HEK293 (cell line): ENCODE measurements around the gene SCO1.
"Not testable (repeated sequence)": the region's sequence is repeated elsewhere in the genome, so short reads cannot be mapped to it uniquely, and the experiment has no call there.

Experiments used
- CTCF ChIA-PET: fragments of 350-600 bp; formaldehyde crosslinking; extraction: SDS; loops from one replicate; lab custom pipeline; 2021; ENCODE audit warnings: antibody characterized with exemption; lab: Yijun Ruan, JAX
- POLR2A ChIA-PET: fragments of 300-600 bp; formaldehyde crosslinking; extraction: SDS; loops from one replicate; lab custom pipeline; 2020; ENCODE audit warnings: antibody characterized with exemption, inconsistent platforms; lab: Yijun Ruan, JAX
- H3K27ac ChIP-seq: fragments of 200-500 bp; sonication (Bioruptor generic); 2 replicates; pipeline ENCODE4 v1.5.1; 2014; ENCODE audit warnings: low read depth, low read length, control low read depth, inconsistent platforms; ENCODE audit errors: extremely low read depth
- H3K36me3 ChIP-seq, 2 experiments: fragments of 200-500 bp in 1 of 2; sonication (Bioruptor generic) in 1 of 2; 1 replicate in 1 of 2; 2 replicates in 1 of 2; pipeline ENCODE4 v1.5.1; 2014 to 2017; ENCODE audit warnings: inconsistent platforms in 2 of 2, low read length in 2 of 2; ENCODE audit not compliant: control insufficient read depth in 2 of 2, insufficient read depth in 1 of 2
- H3K4me1 ChIP-seq: fragments of 200-500 bp; sonication (Bioruptor generic); 2 replicates; pipeline ENCODE4 v1.5.1; 2014; ENCODE audit warnings: mild to moderate bottlenecking, low read length, inconsistent platforms; ENCODE audit not compliant: control insufficient read depth, insufficient read depth
- H3K4me3 ChIP-seq: 2 replicates; pipeline ENCODE4 v1.5.1; 2011; ENCODE audit warnings: low read depth, mild to moderate bottlenecking, control low read depth, low read length, moderate library complexity
- H3K9me3 ChIP-seq: fragments of 200-500 bp; sonication (Bioruptor generic); 2 replicates; pipeline ENCODE4 v1.5.1; 2014; ENCODE audit warnings: low read depth, low read length, inconsistent platforms; ENCODE audit not compliant: control insufficient read depth, insufficient read depth
- HOXD13 ChIP-seq: sonication (generic); formaldehyde crosslinking; IDR thresholded peaks from 2 replicates; pipeline ENCODE4 v1.8.0; 2022; ENCODE audit warnings: missing genetic modification reagents, borderline replicate concordance
- KLF1 ChIP-seq: fragments of 450-650 bp; formaldehyde crosslinking; IDR thresholded peaks from 2 replicates; pipeline ENCODE4 v1.5.1; 2016; ENCODE audit warnings: missing biosample characterization, missing genetic modification characterization
- OSR2 ChIP-seq: fragments of 450-650 bp; formaldehyde crosslinking; IDR thresholded peaks from 2 replicates; pipeline ENCODE4 v1.5.1; 2016; ENCODE audit warnings: missing biosample characterization, missing genetic modification characterization
- ZBTB21 ChIP-seq: fragments of 450-650 bp; formaldehyde crosslinking; IDR thresholded peaks from 2 replicates; pipeline ENCODE4 v1.5.1; 2017; ENCODE audit warnings: missing biosample characterization, missing genetic modification characterization
- ZBTB8A ChIP-seq: fragments of 450-650 bp; formaldehyde crosslinking; IDR thresholded peaks from 2 replicates; pipeline ENCODE4 v1.5.1; 2016; ENCODE audit warnings: missing biosample characterization, missing genetic modification characterization
- ZFP69B ChIP-seq: fragments of 450-650 bp; formaldehyde crosslinking; IDR thresholded peaks from 2 replicates; pipeline ENCODE4 v1.5.1; 2016; ENCODE audit warnings: missing biosample characterization, missing genetic modification characterization
- ZNF112 ChIP-seq: fragments of 450-650 bp; formaldehyde crosslinking; IDR thresholded peaks from 2 replicates; pipeline ENCODE4 v1.5.0; 2017; ENCODE audit warnings: missing biosample characterization, missing genetic modification characterization
- ZNF133 ChIP-seq: fragments of 450-650 bp; formaldehyde crosslinking; IDR thresholded peaks from 2 replicates; pipeline ENCODE4 v1.5.1; 2016; ENCODE audit warnings: missing biosample characterization, missing genetic modification characterization
- ZNF157 ChIP-seq: fragments of 450-650 bp; formaldehyde crosslinking; IDR thresholded peaks from 2 replicates; pipeline ENCODE4 v1.5.1; 2016; ENCODE audit warnings: missing biosample characterization, missing genetic modification characterization
- ZNF426 ChIP-seq: fragments of 450-650 bp; formaldehyde crosslinking; IDR thresholded peaks from 2 replicates; pipeline ENCODE4 v1.5.1; 2017; ENCODE audit warnings: missing biosample characterization, missing genetic modification characterization, mild to moderate bottlenecking, inconsistent platforms, moderate library complexity
- ZNF544 ChIP-seq: fragments of 450-650 bp; formaldehyde crosslinking; IDR thresholded peaks from 2 replicates; pipeline ENCODE4 v1.5.0; 2017; ENCODE audit warnings: missing biosample characterization, missing genetic modification characterization
- ZNF610 ChIP-seq: fragments of 450-650 bp; formaldehyde crosslinking; IDR thresholded peaks from 2 replicates; pipeline ENCODE4 v1.5.1; 2016; ENCODE audit warnings: missing biosample characterization, missing genetic modification characterization, borderline replicate concordance
- ZNF654 ChIP-seq: fragments of 450-650 bp; formaldehyde crosslinking; IDR thresholded peaks from 2 replicates; pipeline ENCODE4 v1.5.1; 2016; ENCODE audit warnings: low read depth, missing biosample characterization, missing genetic modification characterization
- ZNF660 ChIP-seq: fragments of 450-650 bp; IDR thresholded peaks from 2 replicates; pipeline ENCODE4 v1.5.1; 2018; ENCODE audit warnings: missing biosample characterization, mild to moderate bottlenecking, missing genetic modification characterization
- ZNF76 ChIP-seq: fragments of 450-650 bp; formaldehyde crosslinking; IDR thresholded peaks from 2 replicates; pipeline ENCODE4; 2016; ENCODE audit warnings: low read depth, missing biosample characterization, missing genetic modification characterization, borderline replicate concordance
- ZNF768 ChIP-seq: fragments of 450-650 bp; formaldehyde crosslinking; IDR thresholded peaks from 2 replicates; pipeline ENCODE4 v1.5.1; 2018; ENCODE audit warnings: missing biosample characterization, mild to moderate bottlenecking, missing genetic modification characterization
- ZNF830 ChIP-seq: fragments of 450-650 bp; IDR thresholded peaks from 2 replicates; pipeline ENCODE4 v1.5.0; 2018; ENCODE audit warnings: missing biosample characterization, missing genetic modification characterization, low read depth, mild to moderate bottlenecking, moderate library complexity
- TF ChIP-seq, protein P1 (sequence below): fragments of 450-650 bp; formaldehyde crosslinking; IDR thresholded peaks from 2 replicates; pipeline ENCODE4 v1.5.1; 2016; ENCODE audit warnings: missing biosample characterization, missing genetic modification characterization
- TF ChIP-seq, protein P2 (sequence below): fragments of 450-650 bp; formaldehyde crosslinking; IDR thresholded peaks from 2 replicates; pipeline ENCODE4 v1.5.1; 2016; ENCODE audit warnings: missing biosample characterization, missing genetic modification characterization
- TF ChIP-seq, protein P3 (sequence below): fragments of 450-650 bp; formaldehyde crosslinking; IDR thresholded peaks from 2 replicates; pipeline ENCODE4 v1.5.1; 2016; ENCODE audit warnings: missing biosample characterization, missing genetic modification characterization

Gene SCO1

GRCh38 chr17:10698096-10698818 lies 924 bp upstream of the SCO1 start:
- Histone ChIP-seq H3K36me3 (peaks cover 23 to 25% of the 10 kb centered on the region in 2 experiments), H3K4me3 (peak overlapping the region; percentile 78), H3K9me3 (no peaks in the 10 kb centered on the region), H3K4me1 (peaks cover 6% of the 10 kb centered on the region), H3K27ac (peak overlapping the region; percentile 81)
- no peak for TF ChIP-seq ZNF112 (tag by site-specific recombination)
- no peak for TF ChIP-seq ZFP69B (tag by site-specific recombination)
- TF ChIP-seq ZBTB8A (tag by site-specific recombination), result no peak
- no peak for TF ChIP-seq ZNF768 (tag by site-specific recombination)
- TF ChIP-seq, protein P1, sequence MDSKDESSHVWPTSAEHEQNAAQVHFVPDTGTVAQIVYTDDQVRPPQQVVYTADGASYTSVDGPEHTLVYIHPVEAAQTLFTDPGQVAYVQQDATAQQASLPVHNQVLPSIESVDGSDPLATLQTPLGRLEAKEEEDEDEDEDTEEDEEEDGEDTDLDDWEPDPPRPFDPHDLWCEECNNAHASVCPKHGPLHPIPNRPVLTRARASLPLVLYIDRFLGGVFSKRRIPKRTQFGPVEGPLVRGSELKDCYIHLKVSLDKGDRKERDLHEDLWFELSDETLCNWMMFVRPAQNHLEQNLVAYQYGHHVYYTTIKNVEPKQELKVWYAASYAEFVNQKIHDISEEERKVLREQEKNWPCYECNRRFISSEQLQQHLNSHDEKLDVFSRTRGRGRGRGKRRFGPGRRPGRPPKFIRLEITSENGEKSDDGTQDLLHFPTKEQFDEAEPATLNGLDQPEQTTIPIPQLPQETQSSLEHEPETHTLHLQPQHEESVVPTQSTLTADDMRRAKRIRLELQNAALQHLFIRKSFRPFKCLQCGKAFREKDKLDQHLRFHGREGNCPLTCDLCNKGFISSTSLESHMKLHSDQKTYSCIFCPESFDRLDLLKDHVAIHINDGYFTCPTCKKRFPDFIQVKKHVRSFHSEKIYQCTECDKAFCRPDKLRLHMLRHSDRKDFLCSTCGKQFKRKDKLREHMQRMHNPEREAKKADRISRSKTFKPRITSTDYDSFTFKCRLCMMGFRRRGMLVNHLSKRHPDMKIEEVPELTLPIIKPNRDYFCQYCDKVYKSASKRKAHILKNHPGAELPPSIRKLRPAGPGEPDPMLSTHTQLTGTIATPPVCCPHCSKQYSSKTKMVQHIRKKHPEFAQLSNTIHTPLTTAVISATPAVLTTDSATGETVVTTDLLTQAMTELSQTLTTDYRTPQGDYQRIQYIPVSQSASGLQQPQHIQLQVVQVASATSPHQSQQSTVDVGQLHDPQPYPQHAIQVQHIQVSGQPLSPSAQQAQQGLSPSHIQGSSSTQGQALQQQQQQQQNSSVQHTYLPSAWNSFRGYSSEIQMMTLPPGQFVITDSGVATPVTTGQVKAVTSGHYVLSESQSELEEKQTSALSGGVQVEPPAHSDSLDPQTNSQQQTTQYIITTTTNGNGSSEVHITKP (tag by site-specific recombination), result no peak
- no peak for TF ChIP-seq HOXD13 (CRISPR knock-in tag)
- TF ChIP-seq ZNF830 (tag by site-specific recombination), result no peak
- no peak for TF ChIP-seq ZNF610 (tag by site-specific recombination)
- TF ChIP-seq ZNF76, result no peak
- no peak for TF ChIP-seq ZNF426 (tag by site-specific recombination)
- no peak for TF ChIP-seq ZNF660 (tag by site-specific recombination)
- no peak for TF ChIP-seq OSR2
- no peak for TF ChIP-seq ZBTB21 (tag by site-specific recombination)
- TF ChIP-seq, protein P2, sequence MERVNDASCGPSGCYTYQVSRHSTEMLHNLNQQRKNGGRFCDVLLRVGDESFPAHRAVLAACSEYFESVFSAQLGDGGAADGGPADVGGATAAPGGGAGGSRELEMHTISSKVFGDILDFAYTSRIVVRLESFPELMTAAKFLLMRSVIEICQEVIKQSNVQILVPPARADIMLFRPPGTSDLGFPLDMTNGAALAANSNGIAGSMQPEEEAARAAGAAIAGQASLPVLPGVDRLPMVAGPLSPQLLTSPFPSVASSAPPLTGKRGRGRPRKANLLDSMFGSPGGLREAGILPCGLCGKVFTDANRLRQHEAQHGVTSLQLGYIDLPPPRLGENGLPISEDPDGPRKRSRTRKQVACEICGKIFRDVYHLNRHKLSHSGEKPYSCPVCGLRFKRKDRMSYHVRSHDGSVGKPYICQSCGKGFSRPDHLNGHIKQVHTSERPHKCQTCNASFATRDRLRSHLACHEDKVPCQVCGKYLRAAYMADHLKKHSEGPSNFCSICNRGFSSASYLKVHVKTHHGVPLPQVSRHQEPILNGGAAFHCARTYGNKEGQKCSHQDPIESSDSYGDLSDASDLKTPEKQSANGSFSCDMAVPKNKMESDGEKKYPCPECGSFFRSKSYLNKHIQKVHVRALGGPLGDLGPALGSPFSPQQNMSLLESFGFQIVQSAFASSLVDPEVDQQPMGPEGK (tag by site-specific recombination), result no peak
- TF ChIP-seq ZNF133 (tag by site-specific recombination), result no peak
- no peak for TF ChIP-seq ZNF544 (tag by site-specific recombination)
- no peak for TF ChIP-seq ZNF654 (tag by site-specific recombination)
- no peak for TF ChIP-seq ZNF157
- ChIA-PET CTCF (interaction anchor here (0.7 kb wide), 1 partner anchor 726 kb away, joined by 3 read pairs; no protein-coding TSS in a partner anchor), POLR2A (no interaction called here)

GRCh38 chr17:10695875-10696407 lies 1.4 kb downstream of the SCO1 start:
- CTCF ChIA-PET, result interaction anchor here (0.6 to 5.0 kb wide), 6 partner anchors 12 to 64 kb away, joined by 3 to 34 read pairs (median 5); no protein-coding TSS in a partner anchor
- H3K27ac ChIP-seq, H3K4me1 ChIP-seq: not testable (repeated sequence)
- H3K36me3 ChIP-seq, result peaks cover 44 to 46% of the 10 kb centered on the region in 2 experiments
- H3K4me3 ChIP-seq, result peak overlapping the region; percentile 78
- TF ChIP-seq, protein P3, sequence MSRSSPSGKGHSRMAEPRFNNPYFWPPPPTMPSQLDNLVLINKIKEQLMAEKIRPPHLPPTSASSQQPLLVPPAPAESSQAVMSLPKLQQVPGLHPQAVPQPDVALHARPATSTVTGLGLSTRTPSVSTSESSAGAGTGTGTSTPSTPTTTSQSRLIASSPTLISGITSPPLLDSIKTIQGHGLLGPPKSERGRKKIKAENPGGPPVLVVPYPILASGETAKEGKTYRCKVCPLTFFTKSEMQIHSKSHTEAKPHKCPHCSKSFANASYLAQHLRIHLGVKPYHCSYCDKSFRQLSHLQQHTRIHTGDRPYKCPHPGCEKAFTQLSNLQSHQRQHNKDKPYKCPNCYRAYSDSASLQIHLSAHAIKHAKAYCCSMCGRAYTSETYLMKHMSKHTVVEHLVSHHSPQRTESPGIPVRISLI, result peak; percentile 84
- peak; percentile 78 for TF ChIP-seq KLF1 (tag by site-specific recombination)
- TF ChIP-seq, all 188 proteins: peak for 2; not testable (repeated sequence) for 186
- POLR2A ChIA-PET, result interaction anchor here (0.6 kb wide), 2 partner anchors 273 to 399 kb away, joined by 3 to 4 read pairs; no protein-coding TSS in a partner anchor
- not testable (repeated sequence) for H3K9me3 ChIP-seq
